ENCODE measurements around the gene VAV2. TPM values are rescaled to one million over a fixed set of nuclear protein-coding genes. Genes with fewer than 3 reads are reported as not detected.

Gene VAV2
- total RNA-seq, 1 donor from 2014 or later = 80.6 TPM

GRCh38 chr9:133942206-133942975 is 49.7 kb downstream of the VAV2 start:
- DNase-seq (ENCODE audit: low spot score, unreplicated experiment) = no peak
- Mint-ChIP-seq H3K36me3 (ENCODE audit: insufficient read depth) (no peaks in the 10 kb centered on the region), H3K4me3 (ENCODE audit: low read depth) (no peak overlapping the region), H3K27me3 (no peaks in the 10 kb centered on the region), H3K27ac (peak overlapping the region; percentile 56), H3K9me3 (ENCODE audit: low read depth) (no peaks in the 10 kb centered on the region), H3K4me1 (ENCODE audit: low read depth) (peaks cover 20% of the 10 kb centered on the region)
- no peak for TF ChIP-seq CTCF (IDR thresholded peaks at IDR 0.05; ENCODE audit: unreplicated experiment)

- DNase-seq (ENCODE audit: low spot score, unreplicated experiment) = no peak
- no peak for TF ChIP-seq CTCF (IDR thresholded peaks at IDR 0.05; ENCODE audit: unreplicated experiment)
- Mint-ChIP-seq H3K36me3 (ENCODE audit: insufficient read depth) (peaks cover 1% of the 10 kb centered on the region), H3K27me3 (no peaks in the 10 kb centered on the region), H3K4me3 (ENCODE audit: low read depth) (no peak overlapping the region), H3K4me1 (ENCODE audit: low read depth) (peaks cover 21% of the 10 kb centered on the region), H3K9me3 (ENCODE audit: low read depth) (no peaks in the 10 kb centered on the region), H3K27ac (peak overlapping the region; percentile 64)
Observed at GRCh38 chr9:133939845-133940244, 52.3 kb downstream of the VAV2 start.

- H3K36me3 Mint-ChIP-seq (ENCODE audit: insufficient read depth) = peaks cover 1% of the 10 kb centered on the region
- no peaks in the 10 kb centered on the region for H3K27me3 Mint-ChIP-seq
- H3K4me1 Mint-ChIP-seq (ENCODE audit: low read depth) = peaks cover 21% of the 10 kb centered on the region
- no peak for DNase-seq (ENCODE audit: low spot score, unreplicated experiment)
- H3K4me3 Mint-ChIP-seq (ENCODE audit: low read depth) = no peak overlapping the region
- no peak for TF ChIP-seq CTCF (IDR thresholded peaks at IDR 0.05; ENCODE audit: unreplicated experiment)
- peak overlapping the region; percentile 64 for H3K27ac Mint-ChIP-seq
- H3K9me3 Mint-ChIP-seq (ENCODE audit: low read depth) = no peaks in the 10 kb centered on the region
Observed at GRCh38 chr9:133939171-133939785, 52.8 kb downstream of the VAV2 start.

- no peak for DNase-seq (ENCODE audit: low spot score, unreplicated experiment)
- Mint-ChIP-seq H3K27me3 (no peaks in the 10 kb centered on the region), H3K36me3 (ENCODE audit: insufficient read depth) (peaks cover 4% of the 10 kb centered on the region), H3K4me3 (ENCODE audit: low read depth) (no peak overlapping the region), H3K4me1 (ENCODE audit: low read depth) (peaks cover 21% of the 10 kb centered on the region), H3K9me3 (ENCODE audit: low read depth) (no peaks in the 10 kb centered on the region), H3K27ac (peak overlapping the region; percentile 19)
- TF ChIP-seq CTCF (IDR thresholded peaks at IDR 0.05; ENCODE audit: unreplicated experiment) = no peak
Observed at GRCh38 chr9:133938753-133939152, 53.4 kb downstream of the VAV2 start.

- Mint-ChIP-seq H3K4me1 (ENCODE audit: low read depth) (peaks cover 21% of the 10 kb centered on the region), H3K4me3 (ENCODE audit: low read depth) (no peak overlapping the region)
Observed at GRCh38 chr9:133938086-133938485, 54.0 kb downstream of the VAV2 start.

More at GRCh38 chr9:133938086-133938485, 54.0 kb downstream of the VAV2 start:
- no peak overlapping the region for H3K27ac Mint-ChIP-seq
- H3K36me3 Mint-ChIP-seq (ENCODE audit: insufficient read depth) = peaks cover 11% of the 10 kb centered on the region
- H3K27me3 Mint-ChIP-seq = no peaks in the 10 kb centered on the region
- no peaks in the 10 kb centered on the region for H3K9me3 Mint-ChIP-seq (ENCODE audit: low read depth)
- TF ChIP-seq CTCF (IDR thresholded peaks at IDR 0.05; ENCODE audit: unreplicated experiment) = no peak
- DNase-seq (ENCODE audit: low spot score, unreplicated experiment) = no peak

Measured in progenitor cell of endocrine pancreas (in vitro differentiated cells).